HepG2 (cell line): ENCODE data around the gene ERVH48-1. TPM values are rescaled to one million over a fixed set of nuclear protein-coding genes. Genes with fewer than 3 reads are reported as not detected.
A peak's percentile ranks its signal among the peaks of the same experiment; 100 is the strongest.

Experiments used
- ATAC-seq: fragments of 200-7000 bp; cut with Tn5 transposase; 3 replicates; pipeline ENCODE4 v1.9.1; 2020; ENCODE audit warnings: mild to moderate bottlenecking, moderate library complexity
- BruUV-seq: library from RNA; stranded (reverse); fragments of 400-500 nt; replicated peaks from 2 replicates; lab custom pipeline; 2021; lab: Mats Ljungman, UMichigan
- CTCF ChIA-PET: fragments of 300-600 bp; formaldehyde crosslinking; extraction: SDS; loops from one replicate; lab custom pipeline; 2021; ENCODE audit warnings: low total read pairs, inconsistent platforms, low intra/inter-chr PET ratio; lab: Yijun Ruan, JAX
- POLR2A ChIA-PET: fragments of 350-600 bp; sonication (Branson Sonifier 250); formaldehyde crosslinking; loops from one replicate; lab custom pipeline; 2020; ENCODE audit warnings: antibody characterized with exemption, inconsistent platforms; lab: Yijun Ruan, JAX
- DNase-seq: peaks from one replicate; pipeline ENCODE4 v3.0.0-alpha.2; 2015; ENCODE audit warnings: low spot score
- FAIRE-seq: peaks from 3 replicates; lab custom pipeline; 2011; peaks lifted over from hg19 to GRCh38; lab: Jason Lieb, UNC
- H2AFZ ChIP-seq: one replicate; pipeline ENCODE4 v1.6.1; 2011; ENCODE audit warnings: low read length, inconsistent platforms
- H3K27ac ChIP-seq: fragments of 300-600 bp; 3 replicates; pipeline ENCODE4 v1.8.0; 2011; ENCODE audit warnings: mixed run types, mild to moderate bottlenecking, mixed read lengths, low read length, inconsistent platforms; ENCODE audit not compliant: insufficient read depth; ENCODE audit errors: extremely low read length
- H3K27me3 ChIP-seq, 2 experiments: fragments of 200-600 bp in 1 of 2; 2 replicates in 1 of 2; 3 replicates in 1 of 2; pipeline versions ENCODE4 v1.6.0 to v1.8.0; 2011; ENCODE audit warnings: low read length in 2 of 2, mild to moderate bottlenecking in 2 of 2, moderate library complexity in 2 of 2, inconsistent platforms in 1 of 2; ENCODE audit not compliant: insufficient read depth in 2 of 2, control insufficient read depth in 1 of 2
- H3K36me3 ChIP-seq, 2 experiments: fragments of 200-600 bp in 1 of 2; replicated peaks in 1 of 2; 2 replicates in 1 of 2; 3 replicates in 1 of 2; pipeline versions ENCODE4 v1.5.1 to v1.8.0; 2011; ENCODE audit warnings: low read length in 2 of 2, inconsistent platforms in 1 of 2; ENCODE audit not compliant: insufficient read depth in 2 of 2, control insufficient read depth in 1 of 2
- H3K4me1 ChIP-seq: 2 replicates; pipeline ENCODE4 v1.5.1; 2012; ENCODE audit warnings: low read length, inconsistent platforms; ENCODE audit not compliant: insufficient read depth
- H3K4me2 ChIP-seq: 2 replicates; pipeline ENCODE4 v1.6.0; 2011; ENCODE audit warnings: low read depth, low read length, inconsistent platforms
- H3K4me3 ChIP-seq, 3 experiments: fragments of 200-600 bp in 1 of 3; sonication (generic), shearing (Covaris generic) in 1 of 3; replicated peaks in 1 of 3; 2 replicates each; pipeline ENCODE4 v1.5.1; 2011 to 2016; ENCODE audit warnings: low read length in 3 of 3, inconsistent platforms in 2 of 3, low read depth in 2 of 3, mild to moderate bottlenecking in 2 of 3, control low read depth in 1 of 3, mixed read lengths in 1 of 3; ENCODE audit not compliant: insufficient read depth in 1 of 3
- H3K79me2 ChIP-seq: one replicate; pipeline ENCODE4 v1.6.1; 2011; ENCODE audit warnings: low read length, inconsistent platforms; ENCODE audit not compliant: insufficient read depth
- H3K9ac ChIP-seq: 2 replicates; pipeline ENCODE4 v1.6.0; 2011; ENCODE audit warnings: mild to moderate bottlenecking, low read depth, low read length, inconsistent platforms; ENCODE audit not compliant: insufficient read depth
- H3K9me3 ChIP-seq: 2 replicates; pipeline ENCODE4 v1.5.1; 2012; ENCODE audit warnings: mild to moderate bottlenecking, low read length
- H4K20me1 ChIP-seq: 2 replicates; pipeline ENCODE4 v1.6.0; 2011; ENCODE audit warnings: inconsistent platforms, mild to moderate bottlenecking, low read length, moderate library complexity; ENCODE audit not compliant: insufficient read depth
- FIP1L1 ChIP-seq: fragments of 200-400 bp; formaldehyde crosslinking; IDR thresholded peaks from 2 replicates; pipeline ENCODE4 v1.6.1; 2018; ENCODE audit warnings: low read depth, mild to moderate bottlenecking, low read length, moderate library complexity, borderline replicate concordance; ENCODE audit not compliant: insufficient read depth
- GTF3A ChIP-seq: sonication (generic); formaldehyde crosslinking; conservative IDR thresholded peaks from 2 replicates; pipeline ENCODE4 v1.4.0; 2020; ENCODE audit warnings: mild to moderate bottlenecking, missing genetic modification reagents
- HOXA7 ChIP-seq: sonication (generic); formaldehyde crosslinking; IDR thresholded peaks from 2 replicates; pipeline ENCODE4 v1.8.1; 2022; ENCODE audit warnings: mild to moderate bottlenecking, missing genetic modification reagents, moderate library complexity
- HOXA9 ChIP-seq: sonication (generic); formaldehyde crosslinking; IDR thresholded peaks from 2 replicates; pipeline ENCODE4 v1.8.1; 2022; ENCODE audit warnings: missing genetic modification reagents, mild to moderate bottlenecking, moderate library complexity, borderline replicate concordance
- MIER2 ChIP-seq: IDR thresholded peaks from 2 replicates; pipeline ENCODE4 v1.6.1; 2016; ENCODE audit warnings: missing biosample characterization, missing genetic modification reagents
- RBFOX2 ChIP-seq: fragments of 200-400 bp; formaldehyde crosslinking; IDR thresholded peaks from 2 replicates; pipeline ENCODE4 v1.6.1; 2017; ENCODE audit warnings: low read depth, mild to moderate bottlenecking, low read length
- ZNF383 ChIP-seq: sonication (generic); formaldehyde crosslinking; IDR thresholded peaks from 2 replicates; pipeline ENCODE4 v1.4.0; 2020; ENCODE audit warnings: missing genetic modification reagents, mild to moderate bottlenecking, borderline replicate concordance
- ZNF883 ChIP-seq: sonication (generic); formaldehyde crosslinking; IDR thresholded peaks from 2 replicates; pipeline ENCODE4 v1.5.1; 2020; ENCODE audit warnings: mild to moderate bottlenecking, missing genetic modification reagents; ENCODE audit errors: not compliant biosample characterization
- ZSCAN21 ChIP-seq: sonication (generic); formaldehyde crosslinking; IDR thresholded peaks from 2 replicates; pipeline ENCODE4 v1.8.0; 2022; ENCODE audit warnings: mild to moderate bottlenecking, missing genetic modification reagents, moderate library complexity, borderline replicate concordance
- WGBS: methylation state at CpG from one replicate; pipeline ENCODE4 v1.1.6; 2017; ENCODE audit warnings: low lambda C conversion rate; 5-methylcytosine and 5-hydroxymethylcytosine counted together
- in situ Hi-C: cut with HindIII; loops from 2 replicates; pipeline ENCODE4 v1.10.0; 2017; ENCODE audit warnings: low pct_unique_long_range_greater_than_20kb; ENCODE audit not compliant: extremely low pct_ligation_motif_present
- intact Hi-C: fragments of 100-400 bp; cut with micrococcal nuclease; formaldehyde crosslinking; loops from one replicate; pipeline ENCODE4 v1.10.0; 2022; ENCODE audit not compliant: unreplicated experiment
- polyA plus RNA-seq, 8 experiments: library from polyadenylated mRNA; depleted of rRNA in 3 of 8; stranded (reverse) in 7 of 8; unstranded in 1 of 8; fragments of >200 nt; fragmentation: Illumina TruSeq in 4 of 8; extraction: Trizol in 4 of 8; gene quantifications; 2 replicates each; pipeline versions ENCODE4 v1.2.1 to v1.2.3, GENCODE V29; 2011 to 2016; ENCODE audit warnings: low read depth in 4 of 8, missing spikeins in 1 of 8, mixed read lengths in 1 of 8; ENCODE audit not compliant: insufficient read depth in 1 of 8
- total RNA-seq, 5 experiments: library from RNA; depleted of rRNA; stranded (reverse); fragments of >200 nt; fragmentation: Illumina TruSeq; extraction: Trizol; gene quantifications; 2 replicates each; pipeline ENCODE4 v1.2.3, GENCODE V29; 2016; ENCODE audit warnings: low read depth in 1 of 5
- TF ChIP-seq, protein P1 (sequence below): sonication (generic); formaldehyde crosslinking; IDR thresholded peaks from 2 replicates; pipeline ENCODE4 v1.4.0; 2020; ENCODE audit warnings: missing genetic modification reagents
- TF ChIP-seq, protein P2 (sequence below): sonication (generic); formaldehyde crosslinking; IDR thresholded peaks from 2 replicates; pipeline ENCODE4 v1.8.0; 2023; ENCODE audit warnings: mild to moderate bottlenecking, missing genetic modification reagents

ERVH48-1 gene
- total and polyA plus RNA-seq, 2 of the 13 experiments (the other 11 are each of a cell fraction or from before 2014, with no cell fraction given): 1.8 TPM; not detected in 1

DNA sequence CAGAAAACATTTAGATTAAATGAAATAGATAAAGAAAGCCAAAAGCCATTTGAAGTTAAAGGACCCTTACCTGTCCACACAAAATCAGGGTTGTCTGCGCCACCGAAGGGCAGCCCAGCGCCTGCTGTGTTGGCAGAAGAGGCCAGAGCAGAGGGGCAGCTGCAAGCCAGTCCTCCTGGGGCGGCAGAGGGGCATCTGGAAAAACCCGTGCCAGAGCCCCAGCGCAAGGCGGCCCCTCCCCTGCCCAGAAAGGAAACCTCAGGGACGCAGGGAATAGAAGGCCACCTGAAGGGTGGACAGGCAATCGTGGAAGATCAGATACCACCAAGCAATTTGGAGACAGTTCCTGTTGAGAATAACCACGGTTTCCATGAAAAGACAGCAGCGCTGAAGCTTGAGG, 21.6 kb downstream of the ERVH48-1 start:
- Histone ChIP-seq H3K79me2 (no peaks in the 10 kb centered on the region), H4K20me1 (peaks cover 3% of the 10 kb centered on the region; the same call in 1 of the 2 replicates), H3K4me2 (no peak overlapping the region), H3K9ac (no peak overlapping the region), H2AFZ (no peak overlapping the region), H3K27ac (no peak overlapping the region), H3K36me3 (peaks cover 12 to 69% of the 10 kb centered on the region in 2 experiments), H3K4me3 (no peak overlapping the region), H3K9me3 (no peaks in the 10 kb centered on the region), H3K4me1 (no peaks in the 10 kb centered on the region), H3K27me3 (no peaks in the 10 kb centered on the region)
- TSS peak; percentile 25 for BruUV-seq
- in situ Hi-C loops (no loop called here), intact Hi-C loops (no loop called here)
- ATAC-seq: no peak
- no peak for DNase-seq
- CTCF ChIA-PET: no interaction called here
- WGBS: 96% methylated on average over 11 of the region's 11 CpGs
- POLR2A ChIA-PET: no interaction called here
- TF ChIP-seq HOXA9 (CRISPR knock-in tag) (no peak), RBFOX2 (peak; percentile 31; the same call in 1 of the 2 replicates), ZNF883 (CRISPR knock-in tag) (no peak)
- FAIRE-seq: no peak

DNA sequence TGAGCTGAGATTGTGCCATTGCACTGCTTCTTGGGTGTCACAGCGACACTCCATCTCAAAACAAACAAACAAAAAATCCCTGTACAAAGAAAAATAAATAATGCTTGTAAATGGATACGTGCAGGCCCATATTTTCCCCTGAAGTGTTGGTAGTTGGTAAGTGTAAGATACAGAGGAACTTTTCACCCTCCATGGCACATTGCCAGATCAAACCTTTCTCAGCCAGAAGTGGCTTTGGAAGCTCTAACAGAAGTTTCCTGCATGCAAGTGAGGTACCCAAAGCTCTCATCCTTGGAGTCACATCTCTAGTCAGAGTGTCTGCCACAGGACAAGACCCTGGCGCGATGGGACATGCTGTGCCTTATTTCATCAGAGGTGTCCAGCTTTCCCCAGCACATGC, 25.0 kb downstream of the ERVH48-1 start:
- H3K27ac ChIP-seq: no peak overlapping the region
- H3K9ac ChIP-seq: no peak overlapping the region
- WGBS: 100% methylated on average over 4 of the region's 4 CpGs
- H3K36me3 ChIP-seq: peaks cover 14 to 62% of the 10 kb centered on the region in 2 experiments
- no peak overlapping the region for H3K4me2 ChIP-seq
- in situ Hi-C loops: no loop called here
- H3K4me3 ChIP-seq: no peak overlapping the region
- CTCF ChIA-PET: no interaction called here
- no peak overlapping the region for H2AFZ ChIP-seq
- no peak for DNase-seq
- no peaks in the 10 kb centered on the region for H3K9me3 ChIP-seq
- H3K27me3 ChIP-seq: no peaks in the 10 kb centered on the region
- no TSS peak for BruUV-seq
- H4K20me1 ChIP-seq: peaks cover 3% of the 10 kb centered on the region; the same call in 1 of the 2 replicates
- intact Hi-C loops: no loop called here
- POLR2A ChIA-PET: no interaction called here
- H3K4me1 ChIP-seq: no peaks in the 10 kb centered on the region
- FAIRE-seq: no peak
- no peak for ATAC-seq
- no peaks in the 10 kb centered on the region for H3K79me2 ChIP-seq
- TF ChIP-seq, protein P1, sequence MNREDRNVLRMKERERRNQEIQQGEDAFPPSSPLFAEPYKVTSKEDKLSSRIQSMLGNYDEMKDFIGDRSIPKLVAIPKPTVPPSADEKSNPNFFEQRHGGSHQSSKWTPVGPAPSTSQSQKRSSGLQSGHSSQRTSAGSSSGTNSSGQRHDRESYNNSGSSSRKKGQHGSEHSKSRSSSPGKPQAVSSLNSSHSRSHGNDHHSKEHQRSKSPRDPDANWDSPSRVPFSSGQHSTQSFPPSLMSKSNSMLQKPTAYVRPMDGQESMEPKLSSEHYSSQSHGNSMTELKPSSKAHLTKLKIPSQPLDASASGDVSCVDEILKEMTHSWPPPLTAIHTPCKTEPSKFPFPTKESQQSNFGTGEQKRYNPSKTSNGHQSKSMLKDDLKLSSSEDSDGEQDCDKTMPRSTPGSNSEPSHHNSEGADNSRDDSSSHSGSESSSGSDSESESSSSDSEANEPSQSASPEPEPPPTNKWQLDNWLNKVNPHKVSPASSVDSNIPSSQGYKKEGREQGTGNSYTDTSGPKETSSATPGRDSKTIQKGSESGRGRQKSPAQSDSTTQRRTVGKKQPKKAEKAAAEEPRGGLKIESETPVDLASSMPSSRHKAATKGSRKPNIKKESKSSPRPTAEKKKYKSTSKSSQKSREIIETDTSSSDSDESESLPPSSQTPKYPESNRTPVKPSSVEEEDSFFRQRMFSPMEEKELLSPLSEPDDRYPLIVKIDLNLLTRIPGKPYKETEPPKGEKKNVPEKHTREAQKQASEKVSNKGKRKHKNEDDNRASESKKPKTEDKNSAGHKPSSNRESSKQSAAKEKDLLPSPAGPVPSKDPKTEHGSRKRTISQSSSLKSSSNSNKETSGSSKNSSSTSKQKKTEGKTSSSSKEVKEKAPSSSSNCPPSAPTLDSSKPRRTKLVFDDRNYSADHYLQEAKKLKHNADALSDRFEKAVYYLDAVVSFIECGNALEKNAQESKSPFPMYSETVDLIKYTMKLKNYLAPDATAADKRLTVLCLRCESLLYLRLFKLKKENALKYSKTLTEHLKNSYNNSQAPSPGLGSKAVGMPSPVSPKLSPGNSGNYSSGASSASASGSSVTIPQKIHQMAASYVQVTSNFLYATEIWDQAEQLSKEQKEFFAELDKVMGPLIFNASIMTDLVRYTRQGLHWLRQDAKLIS (CRISPR knock-in tag): no peak
- TF ChIP-seq MIER2 (CRISPR knock-in tag): no peak
- no peak for TF ChIP-seq ZSCAN21 (CRISPR knock-in tag)
- no peak for TF ChIP-seq FIP1L1
- no peak for TF ChIP-seq ZNF383 (CRISPR knock-in tag)
- TF ChIP-seq GTF3A (CRISPR knock-in tag): no peak
- TF ChIP-seq, protein P2, sequence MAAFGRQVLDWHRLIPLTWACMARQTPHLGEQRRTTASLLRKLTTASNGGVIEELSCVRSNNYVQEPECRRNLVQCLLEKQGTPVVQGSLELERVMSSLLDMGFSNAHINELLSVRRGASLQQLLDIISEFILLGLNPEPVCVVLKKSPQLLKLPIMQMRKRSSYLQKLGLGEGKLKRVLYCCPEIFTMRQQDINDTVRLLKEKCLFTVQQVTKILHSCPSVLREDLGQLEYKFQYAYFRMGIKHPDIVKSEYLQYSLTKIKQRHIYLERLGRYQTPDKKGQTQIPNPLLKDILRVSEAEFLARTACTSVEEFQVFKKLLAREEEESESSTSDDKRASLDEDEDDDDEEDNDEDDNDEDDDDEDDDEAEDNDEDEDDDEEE (CRISPR knock-in tag): no peak
- TF ChIP-seq HOXA7: no peak
